ENCODE data around the gene ESPN.
"Not testable (repeated sequence)": the region's sequence is repeated elsewhere in the genome, so short reads cannot be mapped to it uniquely, and the experiment has no call there.

Gene ESPN

DNA sequence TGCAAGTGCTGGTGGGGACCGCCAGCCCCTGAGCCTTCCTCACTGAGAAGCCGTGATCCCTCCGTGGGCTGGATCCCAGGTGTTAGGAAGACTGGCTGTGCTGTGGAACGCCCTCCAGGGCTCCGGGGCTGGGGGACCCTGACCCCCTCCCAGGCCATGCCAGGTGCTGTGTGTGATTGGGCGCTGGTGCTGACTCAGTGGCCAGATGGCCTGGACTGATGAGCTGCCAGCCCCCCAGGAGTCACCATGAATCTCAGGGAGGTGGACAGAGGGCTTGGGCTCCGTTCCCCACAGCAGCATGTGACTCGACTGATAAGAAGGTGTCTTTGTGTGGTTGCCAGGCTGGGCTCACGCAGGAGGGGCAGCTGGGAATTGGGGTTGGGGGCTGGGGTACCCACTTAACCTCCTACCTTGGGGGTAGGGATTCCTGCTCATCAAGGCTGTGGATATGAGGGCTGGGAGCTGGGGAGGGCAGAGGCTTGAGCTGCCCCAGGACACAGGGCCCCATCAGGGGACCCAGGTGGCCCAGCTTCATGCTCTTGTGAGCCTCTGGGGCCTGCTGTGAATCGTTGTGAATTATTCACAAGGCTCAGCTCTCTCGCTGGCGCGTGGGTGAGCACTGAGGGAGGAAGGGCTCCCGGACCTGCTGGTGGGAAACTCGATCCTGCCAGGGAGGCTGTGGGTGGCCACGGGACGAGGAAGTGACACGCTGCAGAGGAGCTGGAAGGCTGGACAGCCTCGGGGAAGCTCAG is 5.3 kb downstream of the ESPN start:
- not testable (repeated sequence) for DNase-seq

DNA sequence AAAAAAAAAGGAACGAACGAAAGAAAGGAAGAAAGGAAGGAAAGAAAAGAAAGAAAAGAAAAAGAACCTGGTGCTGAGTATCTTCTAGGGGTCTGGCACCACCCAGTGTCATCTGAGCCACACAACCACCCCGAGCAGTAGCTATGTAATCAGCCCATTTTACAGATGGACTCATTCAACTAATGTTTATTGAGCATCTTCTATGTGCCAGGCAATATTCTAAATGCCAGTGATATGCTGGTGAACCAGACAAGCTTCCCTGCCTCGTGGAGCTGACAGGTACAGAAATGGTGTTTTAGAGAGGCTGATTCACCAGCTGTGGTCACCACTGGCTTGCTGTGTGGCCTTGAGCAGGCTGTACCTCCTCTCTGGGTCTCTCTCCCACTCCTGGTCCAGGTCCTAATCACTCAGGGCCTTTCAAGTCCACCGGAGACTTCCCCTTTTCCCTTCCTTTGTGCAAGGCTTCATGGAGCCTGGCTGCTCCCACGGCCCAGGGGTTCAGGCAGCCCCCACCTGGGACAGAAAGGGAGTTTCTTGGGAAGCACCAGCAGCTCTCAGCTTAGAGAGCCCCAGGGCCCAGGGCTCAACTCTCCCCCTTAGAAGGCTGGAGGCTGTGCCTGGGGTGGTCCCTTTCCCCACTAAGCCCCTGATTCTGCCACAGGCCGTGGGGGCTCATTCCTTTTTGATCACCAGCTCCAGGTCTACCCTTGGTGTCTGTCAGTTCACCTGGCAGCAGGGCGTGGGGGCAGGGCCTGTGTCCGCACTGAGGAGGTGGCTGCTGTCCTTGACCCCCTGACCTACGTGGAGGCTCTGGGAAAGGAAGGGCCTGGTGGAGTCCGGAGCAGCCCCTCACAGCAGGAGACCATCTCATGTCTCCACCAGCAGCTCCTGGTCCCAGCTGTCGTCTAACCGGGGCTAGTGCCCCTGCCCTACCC is 7.3 kb downstream of the ESPN start:
- DNase-seq = not testable (repeated sequence)

DNA sequence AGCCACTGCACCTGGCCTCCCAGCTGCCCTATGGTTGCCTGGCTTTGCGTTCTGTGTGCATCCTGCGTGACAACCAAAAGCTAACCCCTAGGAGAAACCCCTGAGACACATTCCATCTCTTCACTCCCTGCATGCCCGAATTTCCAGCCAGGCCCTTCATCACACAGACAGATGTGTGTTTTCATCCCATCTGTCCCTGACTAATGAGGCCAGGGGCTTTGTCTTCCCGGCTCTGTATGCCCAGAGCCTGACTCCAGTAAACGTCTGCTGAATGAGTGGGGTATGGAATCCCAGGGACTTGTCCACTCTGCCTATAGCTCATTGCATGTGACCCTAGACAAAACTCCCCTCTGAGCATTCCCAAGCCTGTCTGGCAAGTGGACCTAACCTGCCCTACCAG is 9.6 kb downstream of the ESPN start:
- no peak for DNase-seq

DNA sequence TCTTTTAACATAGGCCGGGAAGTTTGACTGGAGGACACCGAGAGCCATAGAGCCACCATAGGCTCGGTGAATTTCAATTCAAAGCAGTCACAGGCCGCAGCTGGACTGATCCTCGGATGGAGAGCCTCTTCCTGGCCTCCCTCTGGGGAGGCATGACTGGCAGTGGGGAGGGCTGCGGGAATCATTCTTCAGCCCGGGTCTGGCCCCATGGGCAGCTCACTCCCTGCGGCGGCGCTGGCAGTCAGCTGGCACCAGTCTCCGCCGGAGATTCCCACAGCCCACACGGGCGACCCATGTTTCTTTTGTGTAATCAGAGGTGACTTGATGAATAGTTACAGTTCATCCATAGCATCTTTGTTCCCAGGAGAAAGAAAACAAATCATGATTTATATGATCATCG is 10.6 kb downstream of the ESPN start:
- no peak for DNase-seq

DNA sequence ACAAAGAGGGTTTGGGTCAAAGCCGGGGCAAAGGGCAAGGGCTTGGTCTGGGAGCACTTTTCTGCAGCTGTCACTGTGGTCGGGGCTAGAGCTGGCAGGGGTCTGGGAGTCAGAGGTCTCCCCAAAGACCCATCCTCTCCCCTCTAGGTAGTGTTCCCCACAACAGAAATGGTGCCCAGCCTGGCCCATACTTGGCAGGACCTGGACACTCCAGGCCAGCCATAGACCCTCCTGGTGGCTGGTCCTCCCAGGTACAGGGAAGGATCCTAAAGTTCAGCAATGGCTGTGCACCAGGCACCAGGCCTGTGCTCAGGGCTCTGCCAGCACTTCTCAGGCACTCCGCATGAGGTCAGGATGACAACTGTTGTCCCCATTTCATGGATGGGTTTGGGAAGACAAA is 11.0 kb downstream of the ESPN start:
- DNase-seq = no peak

DNA sequence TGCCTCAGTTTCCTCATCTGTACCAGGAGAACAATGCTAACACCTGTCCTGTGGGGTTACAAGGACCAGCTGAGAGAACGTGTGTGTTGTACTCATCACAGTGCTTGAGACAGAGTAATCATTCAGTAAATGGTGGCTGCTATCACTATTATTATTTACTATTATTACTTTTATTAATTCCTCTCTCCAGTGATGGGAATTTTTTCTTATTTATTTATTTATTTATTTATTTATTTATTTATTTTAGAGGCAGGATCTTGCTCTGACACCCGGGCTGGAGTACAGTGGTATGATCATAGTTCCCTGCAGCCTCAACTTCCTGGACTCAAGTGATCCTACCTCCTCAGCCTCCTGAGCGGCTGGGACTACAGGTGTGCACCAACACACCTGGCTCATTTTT is 11.7 kb downstream of the ESPN start:
- not testable (repeated sequence) for DNase-seq

DNA sequence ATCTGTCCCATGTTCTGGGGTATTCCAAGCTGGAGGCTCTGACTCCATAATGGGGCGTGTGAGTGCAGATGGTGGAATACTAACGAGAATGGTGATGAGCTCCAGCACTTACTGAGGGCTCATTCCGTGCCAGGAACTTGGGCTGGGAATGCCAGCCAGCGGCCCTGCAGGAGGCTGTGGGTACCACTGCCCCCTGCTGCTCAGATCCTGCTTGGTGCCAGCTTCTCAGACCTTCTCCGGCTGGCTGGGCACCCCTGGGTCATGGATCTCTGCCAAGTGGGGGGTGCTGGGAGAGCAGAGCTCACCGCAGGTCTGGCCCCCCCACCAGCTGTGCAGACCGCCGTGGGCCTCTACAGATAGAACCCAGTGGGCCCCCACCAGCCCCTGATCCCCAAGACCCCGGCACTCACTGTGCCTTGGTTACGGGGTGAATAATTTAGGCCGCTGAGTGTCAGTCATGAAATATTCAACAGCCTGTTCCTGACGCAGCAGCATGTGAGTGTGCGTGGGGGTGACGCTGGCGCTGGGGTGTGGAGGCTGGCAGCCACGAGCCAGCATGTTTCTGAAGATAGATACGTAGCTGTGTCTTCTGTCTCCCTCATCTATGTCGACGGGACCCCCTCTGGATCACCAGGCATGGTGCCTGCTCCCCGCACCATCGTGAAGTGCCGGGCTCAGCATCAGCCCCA is 12.6 kb downstream of the ESPN start:
- DNase-seq = not testable (repeated sequence)

DNA sequence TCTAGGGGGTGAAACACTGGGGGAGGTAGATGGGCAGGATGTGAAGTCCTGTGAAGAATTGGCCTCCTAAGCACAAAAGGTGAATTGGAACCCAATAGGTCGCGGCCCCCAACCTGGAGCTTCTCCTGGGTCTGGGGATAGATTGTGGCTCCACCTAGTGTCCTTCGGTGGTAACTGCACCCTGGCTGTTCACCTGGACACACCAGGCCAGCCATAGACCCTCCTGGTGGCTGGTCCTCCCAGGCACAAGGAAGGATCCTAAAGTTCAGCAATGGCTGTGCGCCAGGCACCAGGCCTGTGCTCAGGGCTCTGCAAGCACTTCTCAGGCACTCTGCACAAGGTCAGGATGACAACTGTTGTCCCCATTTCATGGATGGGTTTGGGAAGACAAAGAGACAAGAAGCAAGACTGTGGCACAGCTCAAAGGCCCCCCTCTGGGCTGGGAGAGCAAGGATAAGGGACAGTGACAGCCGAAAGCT is 13.5 kb downstream of the ESPN start:
- DNase-seq = peak; percentile 5

DNA sequence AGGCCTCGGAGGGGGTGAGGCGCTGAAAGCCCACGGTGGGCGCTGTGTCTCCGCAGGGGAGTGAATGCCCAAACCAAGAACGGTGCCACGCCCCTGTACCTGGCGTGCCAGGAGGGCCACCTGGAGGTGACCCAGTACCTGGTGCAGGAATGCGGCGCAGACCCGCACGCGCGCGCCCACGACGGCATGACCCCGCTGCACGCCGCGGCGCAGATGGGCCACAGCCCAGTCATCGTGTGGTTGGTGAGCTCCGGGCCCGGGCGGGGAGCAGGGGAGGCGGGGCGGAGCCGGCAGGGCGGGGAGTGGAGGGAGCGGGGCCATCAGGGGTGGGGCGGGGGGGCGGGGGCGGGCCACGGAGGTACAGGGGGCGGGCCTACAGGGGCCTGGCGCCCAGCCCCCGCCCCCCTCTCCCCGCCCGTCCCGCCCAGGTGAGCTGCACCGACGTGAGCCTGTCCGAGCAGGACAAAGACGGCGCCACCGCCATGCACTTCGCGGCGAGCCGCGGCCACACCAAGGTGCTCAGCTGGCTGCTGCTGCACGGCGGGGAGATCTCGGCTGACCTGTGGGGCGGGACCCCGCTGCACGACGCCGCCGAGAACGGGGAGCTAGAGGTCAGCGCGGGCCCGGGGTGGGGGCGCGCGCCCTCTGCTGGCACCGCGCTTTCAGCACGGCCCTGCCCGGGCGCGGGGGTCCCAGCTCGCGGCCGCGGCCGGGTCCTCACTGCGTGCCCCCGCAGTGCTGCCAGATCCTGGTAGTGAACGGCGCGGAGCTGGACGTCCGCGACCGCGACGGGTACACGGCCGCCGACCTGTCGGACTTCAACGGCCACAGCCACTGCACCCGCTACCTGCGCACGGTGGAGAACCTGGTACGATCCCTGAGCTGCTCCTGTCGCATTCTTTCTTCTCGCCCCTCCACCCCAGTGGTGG is 15.9 kb downstream of the ESPN start:
- peak; percentile 13 for DNase-seq

DNA sequence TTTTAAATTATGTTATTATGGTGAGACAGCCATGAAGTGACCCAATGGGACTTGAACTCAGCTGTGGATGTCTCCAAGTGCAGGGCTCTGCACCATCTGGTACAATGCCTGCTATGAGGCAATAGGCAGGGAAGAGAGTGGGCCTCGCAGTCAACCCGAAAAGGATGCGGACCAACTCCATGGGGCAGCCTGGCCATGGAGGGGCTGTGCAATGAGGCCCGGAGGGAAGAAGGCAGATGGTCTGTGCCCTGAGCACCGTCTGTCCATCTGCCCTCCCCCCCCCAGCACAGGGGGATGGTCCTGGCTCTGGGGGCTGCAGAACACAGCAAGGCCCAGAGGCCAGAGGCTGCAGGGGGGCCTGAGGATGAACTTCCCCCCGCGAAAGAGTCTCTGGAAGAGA is 17.0 kb downstream of the ESPN start:
- no peak for DNase-seq

DNA sequence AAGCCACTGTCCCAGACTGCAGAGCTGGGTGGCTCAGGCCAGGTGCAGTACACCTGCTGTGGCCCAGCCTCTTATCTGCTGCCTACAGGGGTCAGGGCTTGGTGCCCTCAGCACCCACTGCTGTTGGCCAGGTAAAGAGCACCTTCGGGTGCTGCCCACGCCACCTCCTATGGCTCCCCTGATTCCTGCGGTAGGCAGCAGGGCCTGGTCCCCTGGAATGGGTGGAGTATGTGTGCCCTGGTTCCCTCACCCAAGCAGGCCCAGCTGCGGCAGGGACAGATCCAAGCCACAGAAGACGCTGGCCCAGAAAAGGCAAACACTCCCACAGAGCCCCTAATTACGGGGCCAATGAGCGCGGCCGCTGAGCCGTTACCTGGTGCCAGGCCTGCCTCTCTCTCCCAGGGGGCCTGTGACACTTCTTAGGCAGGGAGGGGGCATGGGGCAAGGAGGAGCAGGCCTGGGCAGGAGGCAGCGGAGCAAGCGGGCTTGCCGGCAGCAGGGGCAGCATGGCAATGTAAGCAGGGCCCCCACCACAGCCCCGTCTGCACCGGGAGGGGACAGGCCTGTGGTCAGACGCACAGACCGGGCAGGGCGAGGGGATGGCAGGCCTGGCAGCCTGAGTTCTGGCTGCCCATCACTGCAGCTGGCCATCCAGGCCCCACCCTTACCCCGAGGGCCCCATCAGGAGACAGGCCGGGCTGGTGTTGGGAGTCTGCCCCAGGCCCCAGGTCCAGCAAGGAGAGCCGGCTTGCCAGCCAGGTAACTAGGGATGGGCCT is 19.0 kb downstream of the ESPN start:
- DNase-seq = no peak

DNA sequence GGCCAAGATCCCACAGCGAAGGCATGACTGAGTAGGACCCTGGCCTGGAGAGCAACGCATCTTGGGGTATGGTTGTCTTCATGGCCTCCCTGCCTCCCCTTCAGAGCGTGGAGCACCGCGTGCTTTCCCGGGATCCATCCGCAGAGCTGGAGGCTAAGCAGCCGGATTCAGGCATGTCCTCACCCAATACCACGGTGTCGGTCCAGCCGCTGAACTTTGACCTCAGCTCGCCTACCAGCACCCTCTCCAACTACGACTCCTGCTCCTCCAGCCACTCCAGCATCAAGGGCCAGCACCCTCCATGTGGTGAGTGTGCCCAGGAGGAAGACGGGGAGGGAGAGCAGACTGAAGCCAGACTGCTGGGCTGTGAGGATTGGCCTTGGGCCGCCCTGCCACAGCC is 19.8 kb downstream of the ESPN start:
- no peak for DNase-seq

DNA sequence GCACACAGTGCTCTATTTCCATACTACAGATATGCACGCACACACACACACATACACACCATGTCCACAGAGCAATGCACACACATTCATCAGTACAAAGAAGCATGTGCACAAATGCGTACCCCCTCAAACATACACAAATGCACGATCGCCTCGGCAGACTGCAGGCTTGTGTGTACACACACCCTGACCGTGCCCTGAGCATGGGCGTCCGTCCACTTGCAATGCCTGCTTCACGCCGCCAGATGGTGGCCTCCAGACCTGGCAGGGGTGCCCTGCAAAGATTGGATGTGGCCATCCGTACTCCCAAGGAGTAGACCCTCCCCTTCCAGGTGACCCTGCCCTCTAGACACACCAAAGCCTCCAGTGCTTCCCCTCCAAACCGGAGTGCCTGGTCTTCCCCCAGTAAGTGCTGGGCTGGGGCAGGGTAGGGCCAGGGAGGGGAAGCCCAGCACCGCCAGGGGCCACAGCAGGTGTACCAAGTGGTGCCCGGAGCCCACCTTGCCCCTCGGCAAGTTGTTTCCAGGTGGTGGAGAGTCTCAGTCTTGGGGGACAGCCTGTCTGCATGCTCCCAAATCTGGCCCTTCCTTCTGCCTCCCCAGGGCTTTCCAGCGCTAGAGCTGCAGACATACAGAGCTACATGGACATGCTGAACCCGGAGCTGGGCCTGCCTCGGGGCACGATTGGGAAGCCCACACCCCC is 20.6 kb downstream of the ESPN start:
- no peak for DNase-seq

DNA sequence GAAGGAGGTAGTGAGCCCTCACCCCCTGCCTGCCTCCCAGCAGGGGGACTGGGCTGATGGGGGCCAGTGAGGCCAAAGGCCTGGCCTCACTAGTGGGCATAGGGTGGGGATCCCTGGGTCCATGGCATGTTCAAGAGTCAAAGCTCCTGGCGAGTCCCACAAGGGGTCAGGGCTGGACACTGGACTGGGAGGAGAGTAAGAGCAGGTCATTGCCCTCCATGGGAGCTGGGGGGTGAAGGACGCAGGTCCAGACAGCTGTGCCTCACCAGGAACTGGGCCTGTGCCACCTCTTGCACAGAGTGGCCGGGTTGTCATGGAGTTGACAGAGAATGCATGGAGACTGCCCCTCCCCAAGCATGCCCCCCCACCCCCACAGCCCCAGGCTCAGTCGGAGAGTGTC is 21.4 kb downstream of the ESPN start:
- not testable (repeated sequence) for DNase-seq

DNA sequence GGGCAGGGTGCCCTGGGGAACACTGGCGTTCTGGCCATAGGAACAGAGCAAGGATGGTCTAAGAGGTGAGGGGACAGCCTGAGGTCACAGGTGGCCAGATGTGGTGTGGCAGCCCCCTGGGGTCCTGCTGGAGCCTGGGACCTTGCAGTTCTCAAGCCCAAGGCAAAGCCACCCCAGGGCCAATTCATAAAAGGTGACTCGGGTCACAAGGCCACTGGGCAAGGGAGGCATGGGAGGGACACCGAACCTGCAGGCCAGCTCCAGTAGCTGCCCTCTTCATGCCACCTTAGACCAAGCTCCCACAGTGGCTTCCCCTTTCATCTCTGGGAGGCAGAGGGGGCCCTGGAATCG is 22.1 kb downstream of the ESPN start:
- no peak for DNase-seq

DNA sequence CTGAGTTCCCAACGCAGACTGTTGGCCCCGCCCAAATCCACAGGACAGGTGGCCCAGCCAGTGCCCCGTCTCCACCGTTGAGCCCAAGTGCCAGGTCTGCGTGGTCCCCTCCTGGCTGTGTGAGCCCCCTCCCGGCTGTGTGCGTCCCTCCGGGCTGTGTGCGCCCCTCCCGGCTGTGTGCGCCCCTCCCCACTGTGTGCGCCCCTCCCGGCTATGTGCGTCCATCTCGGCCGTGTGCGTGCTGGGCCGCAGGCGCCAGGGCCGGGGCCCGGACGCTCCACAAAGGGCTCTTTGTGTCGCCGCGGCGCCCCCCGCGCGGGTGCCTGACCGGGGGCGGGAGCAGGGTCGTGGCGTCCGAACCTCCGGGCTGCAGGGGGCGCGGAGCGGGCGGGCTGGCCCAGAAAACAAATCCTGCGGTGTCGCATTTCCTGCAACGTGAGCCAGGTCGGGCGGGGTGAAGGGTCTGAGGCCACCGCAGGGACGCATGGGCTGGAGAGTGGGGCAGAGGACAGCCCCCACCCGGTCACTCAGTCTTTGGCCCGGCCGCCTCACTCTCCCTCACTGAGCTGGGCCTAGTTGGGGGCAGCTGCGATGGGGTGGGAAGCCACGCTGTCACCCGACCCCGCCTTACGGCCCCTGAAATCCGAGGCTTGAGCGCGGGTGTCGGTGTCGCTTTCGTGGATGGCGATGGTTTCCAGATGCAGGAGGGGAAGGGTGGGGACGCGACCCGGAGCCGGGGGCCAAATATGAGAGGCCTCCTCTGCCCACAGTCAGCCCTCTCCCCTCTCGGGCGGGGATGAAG is 22.6 kb downstream of the ESPN start:
- no peak for DNase-seq

DNA sequence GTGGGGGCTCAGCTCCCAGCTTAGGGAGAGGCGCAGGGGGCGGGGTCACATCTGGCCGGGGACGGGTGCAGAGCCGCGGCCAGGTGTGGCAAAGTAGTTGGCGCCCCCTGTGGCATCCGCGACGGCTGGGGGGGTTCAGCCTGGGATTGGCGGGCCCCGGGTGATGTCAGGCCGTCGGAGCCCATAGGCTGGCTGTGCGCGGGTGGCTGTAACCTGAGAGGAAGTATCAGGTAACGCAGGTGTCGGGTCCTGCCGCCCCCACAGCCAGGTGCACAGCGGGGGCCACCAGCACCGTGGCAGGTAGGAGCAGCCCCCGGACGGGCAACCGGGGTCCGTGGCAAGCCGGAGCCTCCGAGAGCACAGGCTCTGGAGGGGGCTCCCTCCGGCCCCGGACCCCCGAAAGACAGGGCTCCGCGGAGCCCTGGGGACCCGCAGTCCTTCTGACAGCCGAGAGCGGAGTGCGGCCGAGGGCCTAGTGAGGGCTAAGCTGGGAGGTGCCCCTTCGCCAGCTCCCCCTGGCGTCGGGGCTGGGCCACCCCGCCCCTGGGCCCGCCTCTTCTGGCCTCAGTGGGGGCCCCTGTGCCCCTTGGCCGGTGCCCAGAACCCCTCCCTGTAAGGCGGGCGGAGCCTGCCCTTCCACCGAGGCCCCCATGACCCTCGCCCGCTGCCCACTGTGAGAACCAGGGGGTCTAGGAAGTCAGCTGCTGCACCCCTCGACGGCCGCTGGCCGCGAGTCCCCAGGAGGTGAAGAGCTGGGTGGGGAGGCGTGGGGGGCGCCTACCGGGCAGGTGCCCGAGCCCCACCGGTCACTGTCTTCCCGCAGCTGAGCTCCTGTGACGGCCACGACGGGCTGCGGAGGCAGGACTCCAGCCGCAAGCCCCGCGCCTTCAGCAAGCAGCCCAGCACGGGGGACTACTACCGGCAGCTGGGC is 23.5 kb downstream of the ESPN start:
- no peak for DNase-seq

DNA sequence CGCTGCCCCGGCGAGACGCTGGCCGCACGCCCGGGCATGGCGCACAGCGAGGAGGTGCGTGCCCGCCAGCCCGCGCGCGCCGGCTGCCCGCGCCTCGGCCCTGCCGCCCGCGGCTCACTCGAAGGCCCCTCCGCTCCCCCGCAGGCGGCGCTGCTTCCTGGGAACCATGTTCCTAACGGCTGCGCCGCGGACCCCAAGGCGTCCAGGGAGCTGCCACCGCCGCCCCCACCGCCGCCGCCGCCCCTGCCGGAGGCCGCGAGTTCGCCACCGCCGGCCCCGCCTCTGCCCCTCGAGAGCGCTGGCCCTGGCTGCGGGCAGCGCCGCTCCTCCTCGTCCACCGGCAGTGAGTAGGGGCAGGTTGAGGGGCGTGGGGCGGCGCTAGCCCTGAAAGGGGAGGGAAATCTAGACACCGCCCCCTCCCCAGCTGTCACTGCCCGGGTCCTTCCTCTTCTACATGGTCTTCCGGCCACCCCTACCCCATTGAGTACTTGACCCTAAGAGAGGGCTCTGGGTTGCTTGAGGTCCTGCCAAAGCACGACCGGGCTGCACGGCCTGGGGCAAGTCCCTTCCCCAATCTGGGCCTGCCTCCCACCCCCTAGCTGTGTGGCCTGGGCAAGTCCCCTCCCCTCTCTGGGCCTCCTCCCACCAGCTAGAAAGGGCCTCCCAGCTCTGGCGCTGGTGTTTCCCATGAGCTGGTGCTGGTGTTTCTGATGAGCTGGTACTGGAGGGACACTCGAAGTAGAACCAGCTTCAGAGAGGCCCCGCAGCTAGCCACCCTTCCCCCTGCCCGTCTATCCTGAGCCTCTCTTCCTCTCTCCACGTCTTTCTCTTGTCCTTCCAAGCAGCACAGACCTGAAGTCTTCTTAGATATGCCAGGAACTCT is 24.4 kb downstream of the ESPN start:
- DNase-seq = no peak
